HG02610 (cell line): ENCODE data around the gene FBXW2.

ENCODE experiments used
- ATAC-seq: cut with Tn5 transposase; IDR thresholded peaks from one replicate; pipeline ENCODE4 v1.9.1; 2021; ENCODE audit warnings: mild to moderate bottlenecking, moderate library complexity; ENCODE audit not compliant: unreplicated experiment

FBXW2 gene

DNA sequence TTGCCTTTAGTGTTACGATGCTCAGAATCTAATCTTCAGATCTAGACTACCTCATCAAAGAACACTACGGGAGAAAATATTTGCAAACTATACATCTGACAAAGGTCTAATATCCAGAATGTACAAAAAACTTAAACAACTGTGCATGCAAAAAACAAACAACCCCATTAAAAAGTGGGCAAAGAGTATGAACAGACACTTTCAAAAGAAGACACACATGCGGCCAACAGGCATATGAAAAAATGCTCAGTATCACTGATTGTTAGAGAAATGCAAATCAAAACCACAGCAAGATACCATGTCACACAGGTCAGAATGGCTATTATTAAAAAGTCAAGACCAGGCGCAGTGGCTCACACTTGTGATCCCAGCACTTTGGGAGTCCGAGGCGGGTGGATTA is 47.9 kb downstream of the FBXW2 start:
- ATAC-seq, result no peak

DNA sequence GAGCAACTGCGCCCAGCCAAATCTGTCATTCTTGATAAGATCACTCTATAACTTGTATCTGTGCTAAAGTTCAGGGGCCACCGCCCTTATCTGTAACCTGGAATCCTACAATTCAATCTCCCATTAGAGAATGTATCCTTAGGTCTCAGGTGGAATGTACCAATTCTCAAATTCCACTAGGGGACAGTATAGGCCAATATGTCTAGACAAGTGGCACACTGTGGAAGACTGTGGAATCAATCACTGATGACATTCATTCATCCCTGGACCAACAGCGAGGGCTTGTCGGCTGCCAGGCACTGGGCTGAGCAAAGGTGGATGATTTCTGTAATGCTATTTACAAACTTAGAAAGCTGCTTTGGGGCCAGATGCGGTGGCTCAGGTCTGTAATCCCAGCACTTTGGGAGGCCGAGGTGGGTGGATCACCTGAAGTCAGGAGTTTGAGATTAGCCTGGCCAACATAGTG is 50.2 kb downstream of the FBXW2 start:
- ATAC-seq, result no peak

DNA sequence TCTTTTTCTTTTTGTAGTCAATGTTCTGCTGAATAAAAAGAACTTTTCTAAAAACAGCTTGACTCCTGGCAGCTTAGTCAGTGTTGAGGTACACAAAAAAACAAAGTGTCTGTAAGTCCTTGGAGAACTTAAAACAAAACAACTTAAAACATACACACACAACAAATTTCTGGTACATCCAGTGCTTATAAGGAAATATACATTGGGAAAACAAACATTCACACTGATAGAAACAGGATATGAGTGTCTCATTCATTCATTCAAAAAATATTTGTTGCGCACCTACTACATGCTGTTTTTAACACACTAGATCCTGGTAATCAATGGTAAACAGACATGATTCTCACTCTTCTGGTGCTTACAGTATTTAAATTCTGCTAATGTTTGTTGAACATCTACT is 51.5 kb downstream of the FBXW2 start:
- no peak for ATAC-seq

DNA sequence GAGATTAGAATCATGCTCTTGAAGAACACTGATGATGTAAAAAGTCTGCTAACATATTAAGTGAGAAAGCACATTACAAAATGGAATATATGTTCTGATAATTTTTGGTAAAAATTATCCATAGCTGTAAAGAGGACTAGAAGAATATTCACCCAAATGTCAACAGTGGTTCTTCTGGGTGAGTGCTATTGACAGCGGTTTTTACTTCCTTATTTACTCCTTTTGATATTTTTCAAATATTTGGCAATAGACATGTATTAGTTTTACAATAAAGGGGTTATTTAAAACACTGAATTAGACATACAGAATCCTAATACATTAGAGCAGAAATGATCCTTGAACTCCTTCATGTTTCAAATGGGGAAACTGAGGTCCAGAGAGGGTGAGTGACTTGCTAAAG is 52.0 kb downstream of the FBXW2 start:
- no peak for ATAC-seq

DNA sequence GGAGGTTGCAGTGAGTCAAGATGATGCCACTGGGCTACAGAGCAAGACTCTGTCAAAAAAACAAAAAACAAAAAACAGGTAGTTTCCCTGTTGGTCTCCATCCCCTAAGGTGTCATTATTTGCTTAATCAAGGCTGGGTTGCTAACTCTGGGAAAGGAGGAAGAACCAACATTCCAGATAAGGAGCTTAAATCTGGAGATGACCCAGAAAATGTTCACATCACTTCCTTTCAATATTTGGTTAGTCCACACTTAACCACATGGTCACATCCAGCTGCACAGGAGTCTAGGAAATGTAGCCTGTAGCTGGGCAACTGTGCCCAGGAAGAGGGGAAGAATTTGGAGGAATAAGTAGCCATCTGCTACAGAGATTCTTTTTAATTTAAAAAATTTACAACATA is 53.1 kb downstream of the FBXW2 start:
- no peak for ATAC-seq

DNA sequence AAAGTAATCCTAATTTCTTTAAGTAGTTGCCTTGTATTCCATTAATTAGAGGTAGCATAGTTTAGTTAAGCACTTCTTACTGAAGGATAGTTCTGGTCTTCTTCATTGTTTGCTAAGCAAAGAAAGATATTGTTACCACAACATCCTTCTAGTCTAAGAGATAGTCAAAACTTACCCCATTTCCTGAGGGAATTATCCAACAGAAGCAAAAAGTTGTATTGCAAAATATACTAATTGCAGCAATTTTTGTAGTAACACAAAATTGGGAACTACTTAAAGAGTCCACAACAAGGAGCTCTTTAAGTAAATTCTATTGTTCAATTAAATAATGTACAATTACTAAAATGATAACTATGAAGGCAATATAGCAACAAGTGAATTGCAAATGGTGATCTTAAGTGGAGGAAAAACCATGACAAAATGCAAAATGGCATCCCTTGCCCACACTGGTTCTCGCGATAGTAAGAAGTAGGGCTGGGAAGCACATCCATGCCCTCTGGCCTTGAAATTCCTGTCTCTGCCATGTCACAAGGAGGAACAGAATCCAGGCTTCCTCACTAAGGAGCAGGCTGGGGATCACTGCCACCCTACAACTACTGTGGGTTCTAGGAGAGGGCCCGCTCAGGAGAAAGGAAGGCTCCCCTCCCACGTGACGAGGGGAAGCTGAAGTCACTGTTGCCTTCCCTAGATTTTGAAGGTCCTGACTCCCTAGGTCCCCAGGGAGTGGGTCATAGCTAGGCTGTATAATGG is 55.6 kb downstream of the FBXW2 start:
- no peak for ATAC-seq

DNA sequence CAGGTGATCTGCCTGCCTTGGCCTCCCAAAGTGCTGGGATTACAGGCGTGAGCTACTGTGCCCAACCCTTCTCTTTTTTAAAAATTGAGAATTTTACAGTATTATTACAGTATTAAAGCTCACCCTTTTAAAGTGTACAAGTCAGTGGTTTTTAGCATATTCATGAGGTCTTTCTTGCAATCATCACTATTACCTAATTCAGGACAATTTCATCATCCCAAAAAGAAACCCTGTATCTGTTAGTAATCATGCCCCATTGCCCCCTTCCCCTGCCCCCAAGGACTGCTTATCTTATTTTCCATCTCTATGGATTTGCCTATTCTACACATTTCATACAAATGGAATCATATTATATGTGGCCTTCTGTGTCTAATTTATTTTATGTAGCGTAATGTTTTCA is 56.3 kb downstream of the FBXW2 start:
- ATAC-seq, result no peak

DNA sequence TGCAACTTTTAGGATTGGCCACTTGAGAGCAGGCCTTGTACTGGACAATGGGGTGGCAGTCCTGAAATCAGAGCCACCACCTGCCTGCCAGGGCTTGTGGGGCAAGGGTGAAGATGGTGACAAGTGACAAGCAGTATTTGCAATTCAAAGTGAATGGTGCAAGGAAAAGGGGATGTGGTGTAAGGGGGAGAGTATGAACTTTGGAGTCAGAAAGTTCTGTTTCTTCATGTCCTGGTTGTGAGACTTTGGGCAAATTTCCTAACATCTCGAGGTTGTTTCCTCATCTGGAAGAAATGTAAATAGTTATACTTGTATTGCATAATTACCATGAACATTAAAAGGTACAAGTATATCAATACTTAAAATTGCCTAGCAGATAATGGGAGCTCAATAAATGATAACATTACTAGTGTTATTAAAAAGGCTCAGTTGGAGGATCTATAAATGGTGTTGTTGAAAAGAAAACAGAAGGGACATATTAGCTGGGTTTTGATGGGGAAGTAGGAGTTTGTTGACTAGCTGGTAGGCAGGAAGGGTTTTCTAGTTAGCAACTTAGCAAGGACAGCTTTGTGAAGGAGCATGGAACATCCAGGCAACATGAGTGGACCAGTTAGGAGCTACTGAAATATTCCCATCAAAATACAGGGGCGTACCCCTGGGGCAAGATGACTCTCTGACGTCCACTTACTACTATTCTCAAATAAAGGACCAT is 57.6 kb downstream of the FBXW2 start:
- ATAC-seq, result no peak

DNA sequence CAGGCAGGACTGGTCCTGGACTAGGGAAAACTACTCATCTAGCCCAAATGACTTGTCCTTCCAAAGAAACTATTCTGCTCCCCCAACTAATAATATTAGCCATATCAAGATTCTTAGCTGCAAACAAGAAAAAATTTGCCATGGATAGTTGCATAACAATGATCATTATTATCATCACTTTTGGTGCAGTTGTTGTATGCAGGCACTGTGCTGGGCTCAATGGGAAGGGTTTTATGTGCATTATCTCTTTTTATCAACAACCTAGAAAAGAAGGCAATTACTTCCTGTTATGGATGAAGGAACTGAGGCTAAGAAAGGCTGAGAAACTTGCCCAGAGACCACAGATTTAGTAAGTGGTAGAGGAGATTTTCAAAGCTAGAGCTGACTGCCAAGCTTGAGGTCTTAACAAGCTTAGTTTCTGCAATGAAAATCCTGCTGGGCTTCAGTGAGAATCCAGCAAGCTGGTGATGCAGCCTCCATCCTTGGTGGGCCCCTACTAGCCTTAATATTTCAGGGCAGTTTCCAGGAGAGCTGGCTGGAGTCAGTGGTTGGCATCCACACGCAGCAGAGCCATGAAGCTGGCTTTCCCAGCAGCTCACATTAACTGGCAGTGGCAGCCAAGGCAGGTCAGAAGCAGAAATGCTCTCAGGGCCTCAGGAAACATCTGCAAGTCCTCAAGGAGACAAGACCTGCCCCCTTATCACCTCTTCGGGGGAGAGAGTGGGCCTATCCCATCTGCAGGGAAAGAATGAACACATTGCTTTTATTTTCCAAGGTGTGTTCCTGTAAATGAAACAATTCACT is 58.4 kb downstream of the FBXW2 start:
- ATAC-seq, result no peak

DNA sequence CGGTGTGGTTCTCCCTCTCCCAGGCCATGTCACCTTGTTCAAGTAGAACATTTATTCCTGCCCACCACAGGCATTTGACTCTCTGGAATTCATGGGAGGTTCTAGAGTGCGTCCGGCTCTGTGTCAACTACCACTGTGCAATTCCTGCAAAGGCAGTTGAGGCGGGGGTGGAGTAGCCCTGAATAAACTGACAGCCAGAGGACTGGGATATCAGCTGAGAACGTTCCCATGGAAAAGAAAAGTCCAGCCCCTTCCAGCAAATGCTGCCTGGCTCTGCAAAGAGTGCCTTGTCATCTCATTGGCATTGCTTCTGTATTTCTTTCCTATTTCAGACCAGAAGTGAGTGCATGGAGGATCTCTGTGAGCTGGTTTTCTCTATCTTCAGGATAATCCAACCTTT is 60.0 kb downstream of the FBXW2 start:
- no peak for ATAC-seq

DNA sequence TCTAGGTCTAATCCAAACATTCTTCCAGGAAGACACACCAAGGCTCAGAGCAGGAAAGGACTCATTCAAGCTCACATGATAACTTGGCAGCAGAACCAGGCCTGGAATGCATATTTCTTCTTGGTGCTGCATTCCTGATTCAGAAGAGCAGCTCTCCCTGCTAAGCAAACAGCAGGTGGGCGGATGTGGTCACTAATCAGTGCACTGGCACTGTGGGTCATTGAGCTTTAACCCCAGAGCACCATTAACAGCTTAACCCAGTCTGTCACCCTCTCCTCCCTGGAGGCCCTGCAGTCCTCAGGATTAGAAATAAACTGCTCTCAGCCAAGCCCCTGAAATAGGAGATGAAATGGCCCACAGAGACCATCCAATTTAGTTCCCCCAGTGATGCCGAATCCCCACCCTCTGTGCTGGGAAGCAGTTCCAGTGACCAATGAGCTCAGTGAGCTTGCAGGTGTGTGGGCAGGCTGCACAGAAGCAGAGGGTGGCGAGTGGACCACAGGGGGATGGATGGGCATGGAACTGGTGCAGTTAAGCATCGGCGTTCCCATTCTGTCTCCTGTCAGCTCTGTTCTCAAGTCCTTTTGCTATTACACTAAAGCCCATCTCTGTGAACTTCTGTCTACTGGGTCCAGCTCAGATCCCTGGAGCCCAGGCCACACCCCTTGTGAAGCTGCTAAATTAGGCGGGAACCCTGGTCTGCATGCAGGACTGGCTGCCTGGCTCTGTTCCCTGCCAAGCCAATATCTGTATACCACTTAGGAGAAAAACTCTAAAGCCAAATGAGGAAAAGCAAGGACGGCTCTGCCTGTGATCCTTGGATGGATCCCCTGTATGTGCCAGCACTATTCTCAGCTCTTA is 62.3 kb downstream of the FBXW2 start:
- no peak for ATAC-seq

DNA sequence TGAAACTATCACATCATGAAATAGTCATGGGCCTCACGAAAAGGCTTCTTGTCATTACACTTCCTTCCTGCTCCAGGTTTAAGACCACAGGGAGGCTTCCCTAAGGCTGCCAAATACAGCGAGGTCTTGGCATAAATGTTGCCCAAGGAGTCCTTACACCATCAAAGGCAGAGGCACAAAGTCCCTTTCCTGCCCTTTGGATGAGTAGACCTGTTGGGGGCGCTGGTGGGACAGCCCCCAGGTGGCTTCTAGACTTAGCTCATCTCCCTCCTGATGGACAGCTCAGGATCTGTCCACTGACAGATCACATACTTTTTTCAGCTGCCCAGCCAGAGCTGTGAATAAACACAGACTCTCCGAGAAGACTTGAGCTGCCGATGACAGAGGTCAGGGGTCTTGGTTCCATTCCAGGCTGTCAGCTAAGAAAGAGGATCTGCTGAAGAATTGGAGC is 63.4 kb downstream of the FBXW2 start:
- no peak for ATAC-seq

DNA sequence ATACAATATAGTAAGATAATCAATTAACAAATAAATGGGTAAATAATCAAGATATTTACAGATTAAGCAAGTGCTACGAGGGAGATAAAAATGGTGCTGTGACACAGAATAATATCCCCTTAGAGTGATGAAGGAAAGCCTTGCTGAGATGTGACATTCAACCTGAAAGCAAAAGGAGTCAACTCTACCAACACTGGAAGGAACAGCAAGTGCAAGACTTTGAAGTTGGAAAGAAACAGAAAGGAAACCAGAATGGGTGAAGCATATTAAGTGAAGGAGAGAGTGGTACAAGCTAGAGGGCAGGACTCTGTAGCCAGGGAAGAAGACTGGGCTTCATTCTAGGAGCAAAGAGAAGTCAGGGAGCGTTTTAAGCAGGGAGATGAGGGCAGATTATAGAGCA is 66.7 kb downstream of the FBXW2 start:
- ATAC-seq, result peak; percentile 76

DNA sequence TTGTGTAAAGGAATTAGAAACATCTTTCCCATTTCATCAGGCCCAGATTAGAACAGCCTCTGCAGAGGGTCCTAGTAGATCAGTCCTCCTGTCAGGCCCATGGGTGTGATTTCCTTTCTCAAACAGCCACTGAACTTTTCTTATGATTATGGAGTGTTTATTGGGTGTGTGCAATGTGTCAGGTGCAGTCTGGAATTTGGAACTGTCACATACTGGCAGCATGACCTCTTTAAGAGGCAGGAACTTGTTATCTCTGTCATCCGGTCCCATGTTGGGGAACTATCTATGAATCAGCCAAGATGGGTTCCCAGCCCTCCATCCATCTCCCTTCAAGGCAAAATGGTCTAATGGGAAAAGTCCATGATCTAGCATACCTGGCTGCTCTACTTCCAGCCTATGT is 67.3 kb downstream of the FBXW2 start:
- ATAC-seq, result no peak

DNA sequence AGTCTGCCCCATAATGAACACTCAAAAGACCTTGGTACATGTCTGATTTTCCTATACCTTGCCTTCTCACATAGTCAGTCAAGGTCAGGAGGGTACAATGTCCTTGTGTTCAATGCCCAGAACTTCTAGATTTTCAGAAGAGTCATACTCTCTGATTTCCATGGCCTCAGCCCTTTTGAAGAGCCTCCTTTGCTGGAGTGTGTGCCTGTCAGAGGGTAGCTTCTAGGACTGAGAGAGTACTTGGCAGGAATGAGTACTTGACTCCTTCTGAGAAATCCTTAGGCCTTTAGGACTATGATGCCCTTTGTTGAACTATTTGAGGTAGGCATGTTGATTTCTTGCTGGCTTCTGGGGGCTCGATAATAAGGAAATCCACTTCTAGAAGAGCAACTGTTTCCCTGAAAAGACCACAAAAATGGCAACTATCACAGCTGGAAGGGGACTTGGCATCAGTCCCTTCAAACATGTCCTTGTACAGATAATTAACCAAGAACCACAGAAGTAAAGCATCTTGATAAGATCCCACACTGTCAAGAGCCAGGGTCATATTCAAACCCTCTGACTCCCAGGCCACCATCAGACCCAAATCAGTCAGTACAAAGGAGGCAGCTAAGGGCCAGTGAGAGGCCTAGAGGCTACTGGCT is 68.3 kb downstream of the FBXW2 start:
- no peak for ATAC-seq

DNA sequence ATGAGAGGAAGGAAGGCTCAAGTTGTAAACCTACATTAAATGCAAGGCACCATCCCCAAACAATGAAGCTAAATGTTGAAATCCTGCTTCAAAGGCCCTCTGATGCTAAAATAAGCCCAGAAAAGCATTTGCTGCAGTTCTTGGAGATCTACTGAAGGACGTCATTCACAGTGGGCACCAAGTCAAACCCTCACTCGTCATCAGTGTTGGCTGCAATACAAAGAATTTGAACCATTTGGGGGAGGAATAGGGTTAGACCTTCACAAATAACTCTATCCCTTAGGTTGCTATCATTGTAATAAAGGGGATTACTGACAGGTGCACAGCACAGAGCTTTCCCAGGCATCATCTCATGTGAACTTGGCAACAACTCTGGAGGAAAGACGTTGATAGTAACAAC is 69.7 kb downstream of the FBXW2 start:
- ATAC-seq, result no peak

DNA sequence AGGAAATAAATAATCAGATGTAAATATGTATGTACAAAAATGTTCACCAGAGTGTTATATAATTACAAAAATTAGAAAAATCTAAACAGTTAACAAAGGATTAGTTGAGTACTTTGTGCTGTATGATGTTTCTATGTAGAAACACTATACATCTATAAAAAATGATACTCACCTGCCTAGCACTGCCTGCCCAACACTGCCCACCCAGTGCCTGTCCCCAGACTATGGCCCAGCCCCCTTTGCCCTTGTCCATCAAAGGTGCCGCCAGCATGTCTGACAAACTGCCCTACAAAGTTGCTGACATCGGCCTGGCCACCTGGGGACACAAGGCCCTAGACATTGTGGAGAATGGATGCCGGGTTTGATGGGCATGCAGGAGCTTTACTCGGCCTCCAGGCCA is 72.8 kb downstream of the FBXW2 start:
- no peak for ATAC-seq

DNA sequence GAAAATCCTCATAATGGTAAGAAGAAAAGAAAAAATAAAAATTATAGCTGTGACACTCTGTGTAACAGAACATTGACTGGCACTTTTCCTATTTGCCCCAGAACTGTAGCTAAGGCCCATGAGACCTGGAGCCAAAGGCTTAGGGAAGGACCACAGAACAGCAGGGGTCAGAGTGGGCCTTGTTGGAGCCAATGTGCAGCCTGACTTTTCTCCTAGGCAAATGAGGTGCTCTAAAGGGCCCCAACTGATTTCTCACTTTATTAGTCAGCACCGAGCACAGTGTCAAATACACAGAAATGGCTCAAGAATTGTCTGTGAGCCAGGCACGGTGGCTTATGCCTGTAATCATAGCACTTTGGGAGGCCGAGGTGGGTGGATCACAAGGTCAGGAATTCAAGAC is 74.9 kb downstream of the FBXW2 start:
- ATAC-seq, result no peak

DNA sequence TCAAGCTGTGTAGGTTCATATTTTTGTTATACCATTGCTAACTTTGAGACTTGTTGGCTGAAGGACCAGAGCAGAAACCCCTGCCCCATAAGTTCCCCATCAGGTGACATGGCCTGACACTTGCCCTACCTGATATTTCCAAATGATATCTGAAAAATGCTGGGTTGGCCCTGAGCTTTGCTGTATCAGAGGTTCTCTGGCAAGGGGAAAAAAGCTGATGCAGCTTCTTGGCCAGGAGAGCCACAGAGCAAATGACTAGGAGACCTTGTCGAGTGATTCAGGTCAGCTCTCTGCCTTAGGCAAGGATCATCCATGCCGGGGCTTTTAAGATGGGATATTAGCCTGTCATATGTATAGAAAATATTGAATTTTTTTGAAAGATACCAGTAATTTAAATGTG is 76.0 kb downstream of the FBXW2 start:
- ATAC-seq, result no peak

DNA sequence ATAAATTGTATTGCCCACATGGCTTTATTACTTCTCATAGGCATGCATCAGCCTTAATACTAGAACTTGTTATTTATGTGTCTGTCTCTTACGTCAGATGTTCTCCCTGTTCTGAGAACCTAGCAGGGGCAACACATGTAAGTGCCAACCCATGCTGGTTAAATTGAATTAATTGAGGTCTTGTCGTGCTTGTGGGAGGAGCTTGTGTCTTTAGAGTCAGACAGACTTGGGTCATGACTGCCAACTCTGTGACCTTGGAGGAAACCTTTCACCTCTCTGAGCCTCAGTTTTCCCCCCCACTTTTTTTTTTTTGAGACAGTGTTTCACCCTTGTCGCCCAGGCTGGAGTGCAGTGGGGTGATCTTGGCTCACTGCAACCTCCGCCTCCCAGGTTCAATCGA is 76.7 kb downstream of the FBXW2 start:
- ATAC-seq, result no peak
